Measurements from ENCODE around the gene GALNT4. TPM values are rescaled to one million over a fixed set of nuclear protein-coding genes. Genes with fewer than 3 reads are reported as not detected.

Gene GALNT4
- total and polyA plus RNA-seq, 10 donors, result 2.5 to 22.8 (median 13.5) TPM

GRCh38 chr12:89504560-89505346 is 19.8 kb downstream of the GALNT4 start:
- Histone ChIP-seq H3K9me3 (no peaks in the 10 kb centered on the region), H3K4me1 (no peaks in the 10 kb centered on the region), H3K36me3 (peaks cover 0 to 8% (median 3%) of the 10 kb centered on the region in 6 donors), H3K27me3 (replicated peaks in 1 of 7) (no peaks in the 10 kb centered on the region), H3K27ac (no peak overlapping the region), H3K4me3 (no peak overlapping the region)
- no peak for DNase-seq
- intact Hi-C loops (cut with DNase I; ENCODE audit: low total_unique reads), result no loop called here
- 89 to 97% (median 92%) methylated on average over 6 of the region's 6 CpGs for WGBS, 5 donors
- TF ChIP-seq POLR2A (IDR thresholded peaks at IDR 0.05) (no peak), CTCF (IDR thresholded peaks at IDR 0.05 in 8 of 11, conservative IDR thresholded peaks at IDR 0.05 in 3 of 11) (no peak), POLR2AphosphoS5 (IDR thresholded peaks at IDR 0.05) (no peak)

- Histone ChIP-seq H3K36me3 (peaks cover 0 to 22% (median 3%) of the 10 kb centered on the region in 6 donors), H3K4me3 (no peak overlapping the region), H3K9me3 (no peaks in the 10 kb centered on the region), H3K4me1 (no peaks in the 10 kb centered on the region), H3K27me3 (replicated peaks in 1 of 7) (no peaks in the 10 kb centered on the region), H3K27ac (no peak overlapping the region)
- TF ChIP-seq CTCF (IDR thresholded peaks at IDR 0.05 in 8 of 11, conservative IDR thresholded peaks at IDR 0.05 in 3 of 11) (no peak), POLR2AphosphoS5 (IDR thresholded peaks at IDR 0.05) (no peak), POLR2A (IDR thresholded peaks at IDR 0.05) (no peak)
- DNase-seq, result no peak
- intact Hi-C loops (cut with DNase I; ENCODE audit: low total_unique reads), result no loop called here
Measured at GRCh38 chr12:89501793-89502192, 22.8 kb downstream of the GALNT4 start.

- no peak overlapping the region for H3K27ac ChIP-seq
- DNase-seq, result no peak
- peaks cover 0 to 5% (median 0%) of the 10 kb centered on the region in 6 donors for H3K4me1 ChIP-seq
Measured at GRCh38 chr12:89499857-89500256, 24.7 kb downstream of the GALNT4 start.

More at GRCh38 chr12:89499857-89500256, 24.7 kb downstream of the GALNT4 start:
- TF ChIP-seq POLR2A (IDR thresholded peaks at IDR 0.05) (no peak), POLR2AphosphoS5 (IDR thresholded peaks at IDR 0.05) (no peak), CTCF (IDR thresholded peaks at IDR 0.05 in 8 of 11, conservative IDR thresholded peaks at IDR 0.05 in 3 of 11) (no peak)
- 96 to 97% (median 97%) methylated on average over 19 of the region's 19 CpGs for WGBS, 5 donors
- Histone ChIP-seq H3K9me3 (no peaks in the 10 kb centered on the region), H3K27me3 (replicated peaks in 1 of 7) (no peaks in the 10 kb centered on the region), H3K36me3 (peaks cover 0 to 38% (median 3%) of the 10 kb centered on the region in 6 donors), H3K4me3 (no peak overlapping the region)
- intact Hi-C loops (cut with DNase I; ENCODE audit: low total_unique reads), result no loop called here

Data from spleen (tissue), 11 donors.